ENCODE results near the gene GPR137. TPM values are rescaled to one million over a fixed set of nuclear protein-coding genes. Genes with fewer than 3 reads are reported as not detected.

GPR137 gene
- total RNA-seq, 2 experiments from 2014 or later, result 18.3 to 52.3 TPM

DNA sequence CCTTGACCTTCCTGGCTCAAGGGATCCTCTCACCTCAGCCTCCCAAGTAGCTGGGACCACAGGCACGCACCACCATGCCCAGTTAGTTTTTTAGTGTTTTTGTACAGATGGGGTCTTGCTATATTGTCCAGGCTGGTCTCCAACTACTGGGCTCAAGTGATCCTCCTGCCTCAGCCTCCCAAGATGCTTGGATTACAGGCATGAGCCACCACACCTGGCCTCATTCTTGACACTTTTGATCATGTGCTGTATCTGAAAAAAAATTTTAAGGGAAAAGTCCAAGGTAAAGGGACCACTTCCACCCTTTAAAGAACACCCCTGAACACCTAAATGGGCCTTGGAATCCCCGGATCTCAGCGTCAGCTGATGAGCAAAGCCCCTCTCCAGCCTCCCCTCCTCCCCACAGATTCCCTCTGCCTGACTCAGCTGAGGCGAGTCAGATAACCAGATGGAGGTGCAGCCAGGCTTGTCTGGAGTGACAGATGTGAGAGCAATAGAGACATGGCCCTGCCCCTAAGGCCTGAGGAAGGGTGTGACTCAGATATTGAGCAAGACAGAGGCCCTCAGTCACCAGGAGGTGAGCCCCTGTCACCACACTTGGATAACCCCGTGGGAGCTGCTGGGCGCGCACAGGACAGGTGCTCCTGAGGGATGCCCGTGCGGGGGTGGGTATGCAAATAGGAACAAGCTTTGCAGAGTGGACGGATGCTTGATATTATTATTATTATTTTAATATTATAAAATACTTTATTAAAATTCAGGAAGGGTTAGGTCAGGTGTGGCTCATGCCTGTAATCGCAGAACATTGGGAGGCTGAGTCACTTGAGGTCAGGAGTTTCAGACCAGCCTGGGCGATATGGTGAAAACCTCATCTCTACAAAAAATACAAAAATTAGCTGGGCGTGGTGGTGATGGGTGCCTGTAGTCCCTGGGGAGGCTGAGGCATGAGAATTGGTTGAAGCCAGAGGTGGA, 49.4 kb downstream of the GPR137 start:
- Histone ChIP-seq H3K4me1 (ENCODE audit: insufficient read depth, low read length, poor library complexity, severe bottlenecking) (peaks cover 50% of the 10 kb centered on the region), H3K9me2 (ENCODE audit: insufficient read depth, low read length) (no peaks in the 10 kb centered on the region), H3K4me2 (ENCODE audit: low read length) (peak overlapping the region; percentile 58; the same call in 1 of the 2 replicates), H3K27ac (ENCODE audit: low read depth, low read length, poor library complexity, severe bottlenecking) (peak overlapping the region; percentile 29), H3K36me3 (ENCODE audit: insufficient read depth, low read length) (peaks cover 21% of the 10 kb centered on the region), H3K79me2 (ENCODE audit: insufficient read depth, low read depth, low read length) (peaks cover 10% of the 10 kb centered on the region; the same call in 1 of the 2 replicates), H2AFZ (ENCODE audit: low read length) (no peak overlapping the region), H3K4me3 (ENCODE audit: low read depth, low read length, poor library complexity, severe bottlenecking) (no peak overlapping the region), H3K9me3 (ENCODE audit: low read length) (no peaks in the 10 kb centered on the region), H4K20me1 (ENCODE audit: insufficient read depth, low read length) (no peaks in the 10 kb centered on the region)
- intact Hi-C loops (cut with micrococcal nuclease; ENCODE audit: unreplicated experiment), result loop anchor here (1.0 kb wide), 1 partner anchor 18 kb away; the partner anchor contains the start of gene TRMT112
- peak; percentile 83 for DNase-seq (ENCODE audit: low spot score)
- TF ChIP-seq EZH2phosphoT487 (IDR thresholded peaks at IDR 0.05; ENCODE audit: borderline replicate concordance, low read depth, low read length), result no peak
- TF ChIP-seq, protein P1, sequence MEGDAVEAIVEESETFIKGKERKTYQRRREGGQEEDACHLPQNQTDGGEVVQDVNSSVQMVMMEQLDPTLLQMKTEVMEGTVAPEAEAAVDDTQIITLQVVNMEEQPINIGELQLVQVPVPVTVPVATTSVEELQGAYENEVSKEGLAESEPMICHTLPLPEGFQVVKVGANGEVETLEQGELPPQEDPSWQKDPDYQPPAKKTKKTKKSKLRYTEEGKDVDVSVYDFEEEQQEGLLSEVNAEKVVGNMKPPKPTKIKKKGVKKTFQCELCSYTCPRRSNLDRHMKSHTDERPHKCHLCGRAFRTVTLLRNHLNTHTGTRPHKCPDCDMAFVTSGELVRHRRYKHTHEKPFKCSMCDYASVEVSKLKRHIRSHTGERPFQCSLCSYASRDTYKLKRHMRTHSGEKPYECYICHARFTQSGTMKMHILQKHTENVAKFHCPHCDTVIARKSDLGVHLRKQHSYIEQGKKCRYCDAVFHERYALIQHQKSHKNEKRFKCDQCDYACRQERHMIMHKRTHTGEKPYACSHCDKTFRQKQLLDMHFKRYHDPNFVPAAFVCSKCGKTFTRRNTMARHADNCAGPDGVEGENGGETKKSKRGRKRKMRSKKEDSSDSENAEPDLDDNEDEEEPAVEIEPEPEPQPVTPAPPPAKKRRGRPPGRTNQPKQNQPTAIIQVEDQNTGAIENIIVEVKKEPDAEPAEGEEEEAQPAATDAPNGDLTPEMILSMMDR (conservative IDR thresholded peaks at IDR 0.05; ENCODE audit: low read length), result no peak
- ChIA-PET POLR2A (interaction anchor here (0.6 to 2.1 kb wide), 2 partner anchors 17 to 106 kb away, joined by 4 to 14 read pairs; partner anchors contain the start of genes PRDX5 and TRMT112), CTCF (ENCODE audit: unreplicated experiment) (no interaction called here)
- BruUV-seq (replicated peaks), result no TSS peak

DNA sequence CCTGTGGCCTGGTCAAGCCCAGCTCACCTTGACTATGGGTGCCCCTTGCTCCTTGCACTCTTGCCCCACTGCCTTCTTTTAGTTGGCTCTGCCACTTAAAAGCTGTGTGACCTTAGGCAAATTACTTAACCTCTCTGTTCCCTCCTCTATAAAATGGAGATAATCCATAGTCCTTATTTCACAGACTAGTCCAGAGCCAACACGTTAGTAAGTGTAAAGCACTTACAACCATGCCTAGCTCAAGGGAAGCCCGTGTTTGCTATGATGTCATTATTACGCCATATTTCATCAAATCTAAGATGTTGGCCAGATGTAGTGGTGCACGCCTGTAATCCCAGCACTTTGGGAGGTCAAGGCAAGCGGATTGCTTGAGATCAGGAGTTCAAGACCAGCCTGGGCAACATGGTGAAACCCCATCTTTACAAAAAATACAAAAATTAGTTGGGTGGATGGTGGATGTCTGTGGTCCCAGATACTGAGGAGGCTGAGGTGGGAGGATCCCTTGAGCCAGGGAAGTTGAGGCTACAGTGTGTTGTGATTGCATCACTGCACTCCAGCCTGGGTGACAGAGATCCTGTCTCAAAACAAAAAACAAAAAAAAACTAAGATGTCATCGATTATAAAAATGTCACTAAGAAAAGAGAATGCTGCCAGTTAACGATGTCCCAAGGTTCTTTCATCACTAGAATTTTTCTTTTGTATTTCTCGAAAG, 52.0 kb downstream of the GPR137 start:
- DNase-seq (ENCODE audit: low spot score), result no peak
- Histone ChIP-seq H3K4me3 (ENCODE audit: low read depth, low read length, poor library complexity, severe bottlenecking) (no peak overlapping the region), H2AFZ (ENCODE audit: low read length) (no peak overlapping the region), H3K9me2 (ENCODE audit: insufficient read depth, low read length) (no peaks in the 10 kb centered on the region), H3K79me2 (ENCODE audit: insufficient read depth, low read depth, low read length) (peaks cover 10% of the 10 kb centered on the region; the same call in 1 of the 2 replicates), H3K36me3 (ENCODE audit: insufficient read depth, low read length) (peaks cover 21% of the 10 kb centered on the region), H3K27ac (ENCODE audit: low read depth, low read length, poor library complexity, severe bottlenecking) (peak overlapping the region; percentile 44), H3K4me2 (ENCODE audit: low read length) (peak overlapping the region; percentile 8), H4K20me1 (ENCODE audit: insufficient read depth, low read length) (no peaks in the 10 kb centered on the region), H3K9me3 (ENCODE audit: low read length) (no peaks in the 10 kb centered on the region), H3K4me1 (ENCODE audit: insufficient read depth, low read length, poor library complexity, severe bottlenecking) (peaks cover 58% of the 10 kb centered on the region)
- TF ChIP-seq, protein P1 (conservative IDR thresholded peaks at IDR 0.05; ENCODE audit: low read length), result no peak
- no peak for TF ChIP-seq EZH2phosphoT487 (IDR thresholded peaks at IDR 0.05; ENCODE audit: borderline replicate concordance, low read depth, low read length)
- CTCF ChIA-PET (ENCODE audit: unreplicated experiment), result interaction anchor here (1.2 kb wide), 1 partner anchor 20 kb away, joined by 5 read pairs; the partner anchor contains the start of genes PRDX5 and TRMT112
- POLR2A ChIA-PET, result interaction anchor here (1.7 kb wide), 1 partner anchor 20 kb away, joined by 9 read pairs; the partner anchor contains the start of genes PRDX5 and TRMT112
- no TSS peak for BruUV-seq (replicated peaks)
- intact Hi-C loops (cut with micrococcal nuclease; ENCODE audit: unreplicated experiment), result no loop called here

All from OCI-LY7 (cell line).